NCI-H748 treated with DMSO at 0.1 percent for 48 hours (cell line): ENCODE results near the gene NOXO1.
"Not testable (repeated sequence)": the region's sequence is repeated elsewhere in the genome, so short reads cannot be mapped to it uniquely, and the experiment has no call there.

Source experiments
- DNase-seq: peaks from one replicate; lab custom pipeline; 2025; lab: John Stamatoyannopoulos, UW

Gene NOXO1, protein sequence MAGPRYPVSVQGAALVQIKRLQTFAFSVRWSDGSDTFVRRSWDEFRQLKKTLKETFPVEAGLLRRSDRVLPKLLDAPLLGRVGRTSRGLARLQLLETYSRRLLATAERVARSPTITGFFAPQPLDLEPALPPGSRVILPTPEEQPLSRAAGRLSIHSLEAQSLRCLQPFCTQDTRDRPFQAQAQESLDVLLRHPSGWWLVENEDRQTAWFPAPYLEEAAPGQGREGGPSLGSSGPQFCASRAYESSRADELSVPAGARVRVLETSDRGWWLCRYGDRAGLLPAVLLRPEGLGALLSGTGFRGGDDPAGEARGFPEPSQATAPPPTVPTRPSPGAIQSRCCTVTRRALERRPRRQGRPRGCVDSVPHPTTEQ

DNA sequence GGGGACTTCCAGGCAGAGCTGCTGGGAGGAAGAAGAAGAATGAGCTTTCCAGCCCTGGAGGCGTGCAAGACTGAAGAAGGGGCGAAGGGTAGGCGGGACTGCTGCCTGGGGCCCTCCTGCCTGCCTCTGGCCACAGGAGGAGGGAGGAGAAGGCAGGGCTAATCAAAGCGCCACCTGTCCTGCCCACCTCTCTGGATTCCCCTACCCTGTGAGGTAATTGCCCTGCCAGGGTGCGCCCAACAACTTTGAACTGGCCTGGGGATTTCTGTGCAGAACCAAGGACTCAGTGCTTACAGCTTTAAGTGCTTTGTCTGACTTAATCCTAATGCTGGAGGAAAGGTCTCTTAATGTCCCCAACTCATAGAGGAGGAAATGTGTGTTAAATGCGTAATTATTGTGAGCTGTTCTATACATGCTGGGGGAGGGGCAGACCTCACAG, at the start of gene NOXO1:
Gene NOXO1 (minus strand): TSS at position 72 of the 439 bp plus-strand sequence. CDS start 290 bp downstream, outside the sequence.
- DNase-seq, result no peak

DNA sequence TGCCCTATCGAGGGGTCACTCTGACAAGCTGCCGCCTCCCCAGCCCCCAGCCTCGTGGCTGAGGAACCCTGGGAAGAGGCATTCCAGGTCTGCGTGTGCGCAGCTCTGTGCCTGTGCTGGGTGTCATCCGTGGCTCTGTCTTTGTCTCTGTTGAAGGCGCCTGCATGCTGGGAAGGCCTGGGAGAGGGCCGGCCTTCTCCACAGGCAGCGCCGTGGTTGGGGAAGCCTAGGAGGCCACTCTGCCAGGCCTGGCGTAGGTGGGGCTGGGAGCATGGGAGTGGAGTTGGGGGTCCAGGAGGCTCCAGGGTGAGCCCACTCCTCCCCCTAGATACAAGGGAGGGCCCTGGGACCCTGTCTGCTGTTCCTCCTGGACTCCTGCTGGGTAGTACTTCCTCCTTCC, 48.8 kb upstream of the NOXO1 start:
- DNase-seq, result no peak

DNA sequence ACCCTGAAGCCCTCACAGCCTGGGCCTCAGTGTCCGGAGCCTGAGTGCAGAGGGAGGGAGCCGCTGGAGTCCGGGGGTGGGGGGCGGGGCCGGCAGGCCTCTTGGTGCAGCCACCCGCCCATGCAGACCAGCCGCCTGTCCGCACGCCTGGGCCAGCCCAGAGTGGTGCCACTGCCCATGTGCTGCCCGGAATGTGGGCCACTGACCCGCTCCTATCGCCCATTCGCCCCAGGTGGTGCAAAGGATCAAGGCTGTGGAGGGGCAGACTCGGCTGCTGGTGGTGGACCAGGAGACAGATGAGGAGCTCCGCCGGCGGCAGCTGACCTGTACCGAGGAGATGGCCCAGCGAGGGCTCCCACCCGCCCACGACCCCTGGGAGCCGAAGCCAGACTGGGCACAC, 48.1 kb upstream of the NOXO1 start:
- DNase-seq, result no peak

DNA sequence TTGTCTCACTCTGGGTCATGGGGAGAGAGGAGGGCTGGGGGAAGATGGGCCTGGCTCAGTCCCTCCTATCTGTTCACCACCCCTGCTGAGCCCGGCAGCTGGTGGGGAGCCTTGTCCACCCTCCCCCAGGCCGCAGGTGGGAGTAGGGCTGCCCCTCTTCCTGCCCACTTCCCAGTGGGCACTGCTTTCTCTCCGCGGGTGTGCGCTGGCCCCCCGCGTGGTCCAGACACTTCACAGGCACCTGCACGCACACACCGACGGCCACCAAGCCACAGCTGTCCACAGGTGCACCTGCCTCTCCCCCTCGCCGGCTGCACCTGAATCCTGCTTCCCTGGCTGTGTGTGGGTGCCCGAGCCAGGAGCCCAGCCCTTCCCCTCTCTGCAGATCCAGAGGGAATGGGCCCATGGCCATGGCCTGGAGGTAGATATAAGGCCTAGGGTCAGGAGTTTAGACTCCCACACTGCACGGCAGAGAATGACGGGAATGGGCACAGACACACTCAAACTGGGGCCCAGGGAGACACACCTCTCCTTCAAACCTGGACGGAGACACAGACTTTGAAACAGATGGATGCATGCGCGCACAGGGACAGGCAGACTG, 47.5 kb upstream of the NOXO1 start:
- no peak for DNase-seq

DNA sequence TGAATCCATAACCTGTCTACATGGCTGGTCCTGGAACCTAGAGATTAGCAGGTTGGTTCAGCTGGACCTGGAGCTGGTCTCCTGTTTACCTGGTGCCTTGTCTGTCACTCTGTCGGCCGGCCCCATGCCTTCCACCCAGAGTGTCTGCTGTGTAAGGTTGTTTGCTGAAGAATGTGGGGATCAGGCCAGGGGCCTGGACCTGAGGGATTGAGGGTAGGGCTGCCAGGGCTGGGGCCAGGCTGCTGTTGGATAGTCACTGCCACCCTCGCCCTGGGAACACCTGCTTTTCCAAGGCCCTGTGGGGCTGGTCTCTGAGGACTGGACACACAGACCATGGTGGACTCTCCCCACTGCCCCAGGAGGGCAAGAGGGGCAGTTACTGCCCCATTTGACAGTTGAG, 46.9 kb upstream of the NOXO1 start:
- DNase-seq, result no peak

DNA sequence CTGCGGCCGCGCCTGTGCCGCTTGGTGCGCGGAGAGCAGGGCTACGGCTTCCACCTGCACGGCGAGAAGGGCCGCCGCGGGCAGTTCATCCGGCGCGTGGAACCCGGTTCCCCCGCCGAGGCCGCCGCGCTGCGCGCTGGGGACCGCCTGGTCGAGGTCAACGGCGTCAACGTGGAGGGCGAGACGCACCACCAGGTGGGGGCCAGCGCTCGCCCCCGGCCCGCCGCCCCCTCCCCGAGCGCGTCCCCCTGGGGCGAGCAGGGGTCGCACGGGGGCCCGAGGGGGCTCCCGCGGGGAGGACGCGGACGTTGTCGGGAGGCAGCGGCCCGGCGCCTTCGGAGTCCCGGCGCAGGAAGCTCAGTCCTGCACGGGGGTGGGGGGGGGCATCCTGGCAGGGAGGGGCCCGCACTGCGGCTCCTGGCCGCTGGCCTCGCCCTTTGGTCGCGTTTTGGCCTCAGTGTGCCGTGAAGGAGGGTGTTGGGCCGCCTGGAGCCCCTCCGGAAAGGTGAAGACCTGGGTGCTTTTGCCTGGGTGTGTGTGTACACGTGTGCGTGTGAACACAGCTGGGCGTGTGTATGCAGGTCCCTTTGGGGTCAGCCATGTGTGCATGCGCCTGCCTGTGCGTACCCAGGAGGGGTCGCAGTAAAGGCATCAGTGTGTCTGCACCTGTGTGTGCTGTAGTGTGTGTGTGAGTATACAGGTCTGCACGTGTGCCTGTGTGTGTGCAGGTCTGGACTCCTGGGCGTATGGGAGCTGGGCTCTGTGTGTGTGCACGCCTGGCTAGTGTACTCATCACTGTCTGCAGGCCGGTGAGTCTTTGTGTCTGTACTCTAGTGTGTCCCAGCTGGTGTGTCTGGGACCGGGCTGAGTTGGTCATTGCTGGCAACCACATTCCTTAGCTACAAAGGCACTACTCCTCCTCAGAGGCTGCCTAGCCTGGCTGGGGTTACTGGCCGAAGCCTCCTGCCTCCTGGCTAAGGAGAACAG, 46.0 kb upstream of the NOXO1 start:
- no peak for DNase-seq

DNA sequence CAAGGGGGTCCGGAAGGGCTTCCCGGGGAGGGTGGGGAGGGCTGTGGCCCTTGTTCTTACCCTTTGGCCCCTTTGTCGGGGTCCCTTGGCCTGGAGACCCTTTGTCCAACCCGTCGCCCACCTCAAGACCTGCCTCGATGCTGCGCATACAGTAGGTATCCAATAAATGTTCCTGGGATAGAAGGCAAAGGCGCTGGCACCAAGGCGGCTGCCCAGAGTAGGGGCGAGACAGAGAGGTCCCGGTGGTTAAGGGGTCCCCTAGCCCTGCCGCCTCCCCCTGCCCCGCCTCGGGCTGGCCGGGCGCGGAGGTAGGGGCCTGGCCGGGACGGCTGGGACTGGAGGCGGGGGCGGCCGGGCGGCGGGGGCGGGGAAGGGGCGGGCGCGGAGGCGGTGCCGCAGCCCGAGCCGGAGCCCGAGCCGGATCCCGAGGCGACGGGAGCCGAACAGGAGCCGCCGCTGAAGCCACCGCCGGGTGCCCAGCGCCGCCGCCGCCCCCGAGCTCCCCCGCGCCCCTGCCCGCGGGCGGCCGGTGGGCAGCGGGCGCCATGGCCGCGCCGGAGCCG, 45.3 kb upstream of the NOXO1 start, which contains the start of gene NHERF2:
Gene NHERF2 (plus strand): TSS at position 442 of the 563 bp plus-strand sequence. CDS start 104 bp downstream, at position 546.
- no peak for DNase-seq

DNA sequence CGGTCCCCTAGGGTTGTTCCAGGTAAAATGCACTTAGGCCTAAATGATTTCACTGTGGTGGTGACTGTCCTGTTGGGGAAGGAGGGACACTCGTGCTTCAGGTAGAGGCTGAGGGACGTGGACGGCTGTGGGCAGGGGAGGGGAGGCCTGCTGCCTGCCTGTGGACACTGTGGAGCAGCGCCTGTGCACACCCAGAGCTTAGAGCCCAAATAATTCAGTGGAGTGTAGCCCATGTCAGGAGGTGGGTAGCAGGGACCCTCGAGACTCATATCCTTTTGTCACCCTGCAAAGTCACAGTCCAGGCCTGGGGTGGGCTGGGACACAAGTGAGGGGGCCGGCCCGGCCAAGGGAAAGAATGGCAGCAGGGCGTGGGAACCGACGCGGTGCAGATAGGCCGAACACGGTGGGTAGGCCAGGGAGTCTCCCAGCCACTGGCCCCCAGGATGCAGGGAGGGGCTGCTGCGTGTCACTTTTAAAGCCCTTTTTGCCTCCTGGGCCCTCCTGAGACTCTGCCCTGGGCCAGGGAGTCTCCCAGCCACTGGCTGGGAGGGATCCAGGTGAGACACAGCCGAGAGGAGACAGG, 44.7 kb upstream of the NOXO1 start:
- DNase-seq, result no peak

DNA sequence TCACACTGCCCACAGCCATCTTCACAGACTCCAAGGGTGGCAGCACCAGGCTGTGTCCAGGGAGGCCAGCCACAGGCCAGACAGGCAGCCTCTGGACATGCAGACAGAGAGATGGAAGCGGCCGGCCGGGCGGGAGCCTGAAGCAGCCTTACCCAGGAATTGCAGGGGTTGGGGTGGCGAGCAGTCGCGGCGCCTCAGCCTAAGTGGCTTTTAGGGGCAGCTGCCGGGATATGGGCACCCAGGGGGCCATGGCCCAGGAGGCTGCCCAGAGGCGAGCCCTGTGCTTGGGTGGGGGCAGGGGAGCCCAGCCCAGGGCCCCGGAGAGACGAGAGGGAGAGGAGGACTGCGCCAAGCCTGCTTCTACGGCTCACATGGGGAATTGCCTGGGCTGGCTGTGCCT, 44.0 kb upstream of the NOXO1 start:
- no peak for DNase-seq

DNA sequence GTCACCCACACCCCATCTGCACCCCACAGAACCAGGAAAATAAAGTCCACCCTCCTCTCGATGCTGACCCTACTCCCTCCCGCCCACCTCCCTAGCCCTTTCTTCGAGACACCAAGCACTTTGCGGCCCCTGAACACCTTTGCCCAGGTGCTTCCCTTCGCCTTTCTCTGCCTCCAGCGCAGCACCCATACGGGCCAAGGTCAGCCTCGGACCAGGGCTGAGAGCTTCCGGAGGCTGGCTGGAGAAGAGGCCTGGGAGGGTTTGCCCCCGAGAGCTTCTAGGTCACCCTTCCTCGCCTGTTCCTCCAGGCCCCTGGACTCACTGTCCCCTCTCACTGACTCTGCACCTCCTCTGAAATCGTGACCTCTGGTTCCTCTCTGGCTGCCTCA, 42.8 kb upstream of the NOXO1 start:
- no peak for DNase-seq

DNA sequence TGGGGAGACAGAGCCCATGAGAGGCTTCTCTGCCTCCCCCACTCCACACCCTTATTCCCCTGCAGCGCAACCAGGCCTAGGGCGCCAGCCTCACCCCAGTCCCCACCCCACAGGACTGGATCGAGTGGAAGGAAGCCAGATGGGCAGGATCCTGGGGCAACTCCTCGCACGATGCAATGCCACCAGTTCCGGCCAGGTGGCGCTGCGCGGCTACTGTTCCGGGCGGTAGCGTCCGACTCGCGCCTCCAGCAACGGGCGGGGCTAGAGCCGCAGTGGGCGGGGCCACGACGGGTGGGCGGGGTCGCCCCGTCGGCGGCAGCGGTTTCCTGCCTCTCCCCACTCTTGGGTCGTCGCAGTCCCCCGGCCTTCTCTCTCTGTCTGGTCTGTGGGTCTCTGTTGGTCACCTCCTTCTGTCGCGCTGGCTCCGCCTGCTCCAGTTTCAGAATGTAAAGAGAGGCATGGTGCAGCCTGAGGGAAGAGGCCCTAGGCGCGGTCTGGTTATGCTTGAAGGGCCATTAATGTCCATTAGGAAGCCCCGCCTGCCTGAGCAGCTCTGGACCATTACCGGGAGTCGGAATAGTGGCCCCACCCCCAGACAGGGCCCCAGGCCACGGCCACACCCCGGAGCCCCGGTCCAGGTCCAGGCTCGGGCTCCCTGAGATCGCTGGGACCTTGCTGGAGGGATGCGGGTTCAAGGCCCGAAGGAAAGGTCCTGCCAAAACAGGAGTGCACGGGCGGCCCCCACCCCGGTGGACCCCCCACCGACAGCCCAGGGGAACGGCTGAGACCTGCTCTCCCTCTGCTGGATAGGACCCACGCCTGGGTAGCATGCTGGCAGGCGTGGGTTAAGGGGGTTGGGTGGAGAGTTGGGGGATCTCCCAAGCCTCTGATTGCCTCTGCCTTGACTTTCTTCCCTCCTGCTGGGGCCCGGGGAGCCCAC, 42.1 kb upstream of the NOXO1 start:
- DNase-seq, result peak; percentile 52

DNA sequence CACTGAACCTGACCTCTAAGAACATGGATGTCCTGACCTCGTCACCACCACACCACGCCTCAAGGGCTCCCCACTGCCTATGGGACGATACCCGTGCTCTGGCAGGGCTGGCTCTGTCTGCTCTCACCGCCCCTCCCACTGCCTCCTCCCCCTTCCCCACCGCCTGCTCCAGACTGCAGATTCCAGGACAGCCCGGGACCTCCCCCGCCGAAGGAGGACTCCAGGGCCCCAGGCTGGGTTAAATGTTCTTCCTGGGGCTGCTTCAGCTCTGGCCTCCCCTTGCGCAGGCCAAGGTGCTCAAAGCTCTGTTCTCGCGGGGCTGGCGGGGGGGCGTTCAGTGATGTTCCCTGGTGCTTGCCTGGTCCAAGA, 41.4 kb upstream of the NOXO1 start:
- no peak for DNase-seq

DNA sequence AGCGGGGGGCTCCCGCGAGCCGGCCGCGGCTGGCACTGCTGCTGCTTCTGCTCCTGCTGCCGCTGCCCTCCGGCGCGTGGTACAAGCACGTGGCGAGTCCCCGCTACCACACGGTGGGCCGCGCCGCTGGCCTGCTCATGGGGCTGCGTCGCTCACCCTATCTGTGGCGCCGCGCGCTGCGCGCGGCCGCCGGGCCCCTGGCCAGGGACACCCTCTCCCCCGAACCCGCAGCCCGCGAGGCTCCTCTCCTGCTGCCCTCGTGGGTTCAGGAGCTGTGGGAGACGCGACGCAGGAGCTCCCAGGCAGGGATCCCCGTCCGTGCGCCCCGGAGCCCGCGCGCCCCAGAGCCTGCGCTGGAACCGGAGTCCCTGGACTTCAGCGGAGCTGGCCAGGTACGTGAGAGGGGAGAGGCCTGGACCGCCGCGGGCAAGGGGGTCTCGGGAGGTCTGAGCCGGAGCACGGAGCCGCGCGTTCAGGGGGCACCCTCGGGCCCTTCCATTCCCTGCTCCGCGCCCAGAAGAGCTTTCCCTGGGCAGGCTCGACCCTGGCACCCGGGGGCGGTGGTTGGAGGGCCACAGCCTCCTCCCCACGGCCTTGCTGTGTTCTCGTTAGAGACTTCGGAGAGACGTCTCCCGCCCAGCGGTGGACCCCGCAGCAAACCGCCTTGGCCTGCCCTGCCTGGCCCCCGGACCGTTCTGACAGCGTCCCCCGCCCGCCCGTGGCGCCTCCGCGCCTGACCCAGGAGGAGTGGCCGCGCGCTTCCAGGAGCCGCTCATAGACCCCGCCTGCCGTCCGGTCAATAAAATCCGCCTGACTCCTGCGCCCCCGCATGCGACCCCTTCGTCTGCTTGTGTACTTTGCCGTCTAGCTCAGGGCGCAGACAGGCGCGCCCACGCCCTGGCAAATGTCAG, 38.9 kb upstream of the NOXO1 start:
- DNase-seq, result no peak

DNA sequence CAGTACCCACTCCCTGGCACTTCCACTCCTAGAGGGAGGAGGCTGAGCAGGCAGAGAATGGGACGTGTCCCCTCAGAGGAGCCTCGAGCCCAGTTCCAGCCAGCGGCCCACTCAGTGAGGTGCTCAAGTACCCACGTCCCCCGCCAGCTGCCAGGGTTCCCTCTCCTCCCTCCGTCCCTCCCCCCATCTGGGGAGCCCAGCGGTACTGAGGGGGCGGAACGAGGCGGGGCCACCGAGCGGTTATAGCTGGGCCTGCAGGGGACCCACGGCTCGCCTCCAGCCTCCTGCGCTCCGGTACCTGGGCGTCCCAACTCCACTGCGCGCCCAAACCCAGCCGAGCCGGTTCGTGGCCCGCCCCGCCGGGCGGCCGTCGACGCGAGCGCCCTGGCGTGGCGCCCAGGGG, 38.2 kb upstream of the NOXO1 start, which contains the start of gene NPW:
Gene NPW (plus strand): TSS at position 268 of the 403 bp plus-strand sequence.
- no peak for DNase-seq

DNA sequence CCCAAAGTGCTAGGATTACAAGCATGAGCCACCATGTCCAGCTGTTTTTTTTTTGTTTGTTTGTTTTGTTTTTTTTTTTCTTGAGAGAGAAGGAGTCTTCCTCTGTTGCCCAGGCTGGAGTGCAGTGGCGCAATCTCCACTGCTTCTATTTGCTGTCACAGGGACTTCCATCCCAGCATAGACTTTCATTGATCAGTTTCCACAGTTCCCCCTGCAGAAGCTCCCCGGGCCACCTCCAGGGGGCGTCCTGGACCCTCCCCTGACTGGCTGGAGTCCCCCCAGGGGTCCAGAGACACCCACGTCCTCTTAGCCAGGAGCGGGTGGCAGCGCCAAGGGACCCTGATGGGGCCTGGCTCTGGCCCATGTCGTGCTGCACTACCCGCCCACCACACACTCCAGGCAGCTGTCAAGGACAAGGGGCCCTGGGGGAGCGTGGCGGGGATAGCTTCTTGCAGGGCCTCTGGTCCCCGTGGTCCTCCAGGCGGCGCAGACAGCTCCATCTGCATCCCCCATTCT, 35.2 kb upstream of the NOXO1 start:
- DNase-seq, result no peak

DNA sequence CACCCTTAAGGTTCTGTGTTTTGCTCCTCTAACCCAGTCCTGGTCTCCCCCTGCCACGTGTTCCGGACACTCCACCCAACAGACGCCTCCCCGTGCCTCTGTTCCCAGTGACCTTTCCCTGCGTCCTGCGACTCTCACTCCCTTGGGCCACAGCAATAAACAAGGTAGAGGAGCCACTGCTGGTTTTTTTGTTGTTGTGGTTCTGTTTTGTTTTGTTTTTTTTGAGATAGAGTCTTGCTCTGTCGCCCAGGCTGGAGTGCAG, 34.6 kb upstream of the NOXO1 start:
- no peak for DNase-seq

DNA sequence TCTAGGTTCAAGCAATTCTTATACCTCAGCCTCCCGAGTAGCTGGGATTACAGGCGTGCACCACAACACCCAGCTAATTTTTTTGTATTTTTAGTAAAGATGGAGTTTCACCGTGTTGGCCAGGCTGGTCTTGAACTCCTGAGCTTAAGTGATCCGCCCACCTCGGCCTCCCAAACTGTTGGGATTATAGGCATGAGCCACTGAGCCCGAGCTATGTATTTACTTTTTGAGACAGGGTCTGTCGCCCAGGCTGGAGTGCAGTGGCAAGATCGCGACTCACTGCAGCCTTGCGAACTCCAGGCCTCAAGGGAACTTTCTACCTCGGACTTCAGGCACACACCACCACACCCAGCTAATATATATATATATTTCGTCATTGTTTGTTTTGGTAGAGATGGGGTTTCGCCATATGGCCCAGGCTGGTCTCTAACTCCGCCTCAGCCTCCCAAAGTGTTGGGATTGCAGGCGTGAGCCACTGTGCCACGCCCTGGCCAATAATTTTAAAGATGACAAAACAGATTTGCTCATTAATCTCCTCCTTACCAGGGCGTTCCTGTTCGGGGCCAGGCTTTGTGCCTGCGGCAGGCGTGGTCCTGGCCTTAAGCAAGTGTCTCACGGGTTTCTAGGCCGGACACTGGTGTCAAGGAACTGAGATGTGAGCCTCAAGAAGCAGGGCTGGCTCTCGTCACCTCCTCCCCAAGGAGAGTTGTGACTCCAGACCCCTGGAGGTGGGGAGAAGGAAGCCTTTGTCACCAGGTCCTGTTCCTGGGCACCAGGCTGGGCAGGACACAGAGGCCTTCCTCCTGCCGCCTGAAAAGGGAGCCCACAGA, 34.1 kb upstream of the NOXO1 start:
- no peak for DNase-seq

DNA sequence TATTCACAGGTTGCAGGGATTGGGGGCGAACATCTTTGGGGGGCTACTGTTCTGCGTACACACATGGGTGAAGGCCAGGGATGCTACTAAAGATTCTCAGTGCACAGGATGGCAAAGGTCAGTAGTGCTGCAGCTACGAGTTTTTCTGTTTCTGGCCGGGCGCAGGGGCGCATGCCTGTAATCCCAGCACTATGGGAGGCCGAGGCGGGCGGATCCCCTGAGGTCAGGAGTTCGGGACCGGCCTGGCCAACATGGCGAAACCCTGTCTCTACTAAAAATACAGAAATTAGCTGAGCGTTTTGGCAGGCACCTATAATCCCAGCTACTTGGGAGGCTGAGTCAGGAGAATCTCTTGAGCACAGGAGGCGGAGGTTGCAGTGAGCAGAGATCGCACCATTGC, 32.3 kb upstream of the NOXO1 start:
- DNase-seq, result no peak

DNA sequence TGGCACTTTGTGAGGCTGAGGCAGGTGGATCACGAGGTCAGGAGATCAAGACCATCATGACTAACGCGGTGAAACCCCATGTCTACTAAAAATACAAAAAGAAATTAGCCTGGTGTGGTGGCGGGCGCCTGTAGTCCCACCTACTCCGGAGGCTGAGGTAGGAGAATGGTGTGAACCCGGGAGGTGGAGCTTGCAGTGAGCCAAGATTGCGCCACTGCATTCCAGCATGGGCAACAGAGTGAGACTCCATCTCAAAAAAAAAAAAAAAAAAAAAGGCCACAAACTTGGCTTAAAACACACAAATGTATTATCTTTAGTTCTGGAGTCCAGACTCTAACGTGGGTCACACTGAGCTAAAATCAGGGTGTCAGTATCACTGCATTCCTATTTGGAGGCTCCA, 30.5 kb upstream of the NOXO1 start:
- DNase-seq, result not testable (repeated sequence)
